ENCODE results near the gene FNDC11.

Gene FNDC11

GRCh38 chr20:63533388-63533787 is 20.6 kb upstream of the FNDC11 start:
- DNase-seq (ENCODE audit: low read depth in 1 of 2, low spot score in 1 of 2) = no peak
- no peak overlapping the region for H3K4me3 ChIP-seq (replicated peaks; ENCODE audit: insufficient read depth, low read length)
- TF ChIP-seq GABPA (IDR thresholded peaks at IDR 0.05; ENCODE audit: low read depth) (no peak), POLR2AphosphoS5 (IDR thresholded peaks at IDR 0.05; ENCODE audit: low read depth) (no peak), SPI1 (IDR thresholded peaks at IDR 0.05; ENCODE audit: borderline replicate concordance, low read depth) (no peak), CTCF (IDR thresholded peaks at IDR 0.05; ENCODE audit: insufficient read depth, low read length) (no peak)
- TF ChIP-seq, protein P1, sequence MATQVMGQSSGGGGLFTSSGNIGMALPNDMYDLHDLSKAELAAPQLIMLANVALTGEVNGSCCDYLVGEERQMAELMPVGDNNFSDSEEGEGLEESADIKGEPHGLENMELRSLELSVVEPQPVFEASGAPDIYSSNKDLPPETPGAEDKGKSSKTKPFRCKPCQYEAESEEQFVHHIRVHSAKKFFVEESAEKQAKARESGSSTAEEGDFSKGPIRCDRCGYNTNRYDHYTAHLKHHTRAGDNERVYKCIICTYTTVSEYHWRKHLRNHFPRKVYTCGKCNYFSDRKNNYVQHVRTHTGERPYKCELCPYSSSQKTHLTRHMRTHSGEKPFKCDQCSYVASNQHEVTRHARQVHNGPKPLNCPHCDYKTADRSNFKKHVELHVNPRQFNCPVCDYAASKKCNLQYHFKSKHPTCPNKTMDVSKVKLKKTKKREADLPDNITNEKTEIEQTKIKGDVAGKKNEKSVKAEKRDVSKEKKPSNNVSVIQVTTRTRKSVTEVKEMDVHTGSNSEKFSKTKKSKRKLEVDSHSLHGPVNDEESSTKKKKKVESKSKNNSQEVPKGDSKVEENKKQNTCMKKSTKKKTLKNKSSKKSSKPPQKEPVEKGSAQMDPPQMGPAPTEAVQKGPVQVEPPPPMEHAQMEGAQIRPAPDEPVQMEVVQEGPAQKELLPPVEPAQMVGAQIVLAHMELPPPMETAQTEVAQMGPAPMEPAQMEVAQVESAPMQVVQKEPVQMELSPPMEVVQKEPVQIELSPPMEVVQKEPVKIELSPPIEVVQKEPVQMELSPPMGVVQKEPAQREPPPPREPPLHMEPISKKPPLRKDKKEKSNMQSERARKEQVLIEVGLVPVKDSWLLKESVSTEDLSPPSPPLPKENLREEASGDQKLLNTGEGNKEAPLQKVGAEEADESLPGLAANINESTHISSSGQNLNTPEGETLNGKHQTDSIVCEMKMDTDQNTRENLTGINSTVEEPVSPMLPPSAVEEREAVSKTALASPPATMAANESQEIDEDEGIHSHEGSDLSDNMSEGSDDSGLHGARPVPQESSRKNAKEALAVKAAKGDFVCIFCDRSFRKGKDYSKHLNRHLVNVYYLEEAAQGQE (IDR thresholded peaks at IDR 0.05; ENCODE audit: insufficient replicate concordance, low read depth) = no peak
- peaks cover 9% of the 10 kb centered on the region for H3K27me3 ChIP-seq (ENCODE audit: insufficient read depth, poor library complexity, severe bottlenecking)
- H3K27ac ChIP-seq (replicated peaks) = no peak overlapping the region

- H3K27me3 ChIP-seq (ENCODE audit: insufficient read depth, poor library complexity, severe bottlenecking) = peaks cover 9% of the 10 kb centered on the region
- H3K4me3 ChIP-seq (replicated peaks; ENCODE audit: insufficient read depth, low read length) = no peak overlapping the region
- no peak for DNase-seq (ENCODE audit: low read depth in 1 of 2, low spot score in 1 of 2)
- TF ChIP-seq POLR2AphosphoS5 (IDR thresholded peaks at IDR 0.05; ENCODE audit: low read depth) (no peak), CTCF (IDR thresholded peaks at IDR 0.05; ENCODE audit: insufficient read depth, low read length) (no peak), SPI1 (IDR thresholded peaks at IDR 0.05; ENCODE audit: borderline replicate concordance, low read depth) (no peak), GABPA (IDR thresholded peaks at IDR 0.05; ENCODE audit: low read depth) (no peak)
- TF ChIP-seq, protein P1 (IDR thresholded peaks at IDR 0.05; ENCODE audit: insufficient replicate concordance, low read depth) = no peak
- H3K27ac ChIP-seq (replicated peaks) = no peak overlapping the region
These were observed 20.0 kb upstream of the FNDC11 start for GRCh38 chr20:63533871-63534393.

DNA sequence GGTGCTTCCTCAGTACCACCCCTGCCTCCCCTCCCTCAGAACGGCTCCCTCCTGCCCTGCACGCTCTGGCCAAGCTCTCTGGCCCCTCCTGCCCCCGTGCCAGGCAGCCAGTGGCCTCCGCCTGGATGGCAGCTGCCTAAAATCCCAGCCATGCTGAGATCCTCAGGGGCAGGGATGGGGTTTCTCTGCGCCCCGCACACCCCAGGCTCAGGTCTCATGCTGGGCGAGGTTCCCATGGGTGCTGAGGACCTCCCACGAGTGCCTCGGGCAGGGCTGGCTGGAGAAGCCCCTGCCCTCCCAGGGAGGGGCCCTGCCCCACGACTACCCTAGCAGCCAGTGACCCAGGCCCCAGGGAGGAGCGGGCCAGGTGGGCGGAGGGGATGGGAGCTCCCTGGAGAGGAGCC is 19.5 kb upstream of the FNDC11 start:
- H3K27ac ChIP-seq (replicated peaks) = no peak overlapping the region
- H3K4me3 ChIP-seq (replicated peaks; ENCODE audit: insufficient read depth, low read length) = no peak overlapping the region
- H3K27me3 ChIP-seq (ENCODE audit: insufficient read depth, poor library complexity, severe bottlenecking) = peaks cover 9% of the 10 kb centered on the region
- DNase-seq (ENCODE audit: low read depth in 1 of 2, low spot score in 1 of 2) = no peak
- TF ChIP-seq SPI1 (IDR thresholded peaks at IDR 0.05; ENCODE audit: borderline replicate concordance, low read depth) = no peak
- TF ChIP-seq POLR2AphosphoS5 (IDR thresholded peaks at IDR 0.05; ENCODE audit: low read depth) = no peak
- no peak for TF ChIP-seq CTCF (IDR thresholded peaks at IDR 0.05; ENCODE audit: insufficient read depth, low read length)
- TF ChIP-seq, protein P1 (IDR thresholded peaks at IDR 0.05; ENCODE audit: insufficient replicate concordance, low read depth) = no peak
- TF ChIP-seq GABPA (IDR thresholded peaks at IDR 0.05; ENCODE audit: low read depth) = no peak
